Peyer's patch (tissue), 4 donors: ENCODE data around the gene RPS16.

Experiments used
- POLR2A ChIP-seq, 2 donors: fragments of 450-650 bp; IDR thresholded peaks; one replicate each; pipeline ENCODE4 v1.5.1; 2017; ENCODE audit warnings: antibody characterized with exemption in 2 of 2, mild to moderate bottlenecking in 2 of 2, moderate library complexity in 2 of 2
- TF ChIP-seq, protein P1 (sequence below), 6 experiments: fragments of 450-650 bp in 4 of 6; fragments of 200-600 bp in 2 of 6; sonication (generic) in 1 of 6; IDR thresholded peaks; one replicate each; pipeline ENCODE4 v1.5.1; 2017 to 2019; ENCODE audit warnings: antibody characterized with exemption in 6 of 6, mild to moderate bottlenecking in 3 of 6, moderate library complexity in 1 of 6

DNA sequence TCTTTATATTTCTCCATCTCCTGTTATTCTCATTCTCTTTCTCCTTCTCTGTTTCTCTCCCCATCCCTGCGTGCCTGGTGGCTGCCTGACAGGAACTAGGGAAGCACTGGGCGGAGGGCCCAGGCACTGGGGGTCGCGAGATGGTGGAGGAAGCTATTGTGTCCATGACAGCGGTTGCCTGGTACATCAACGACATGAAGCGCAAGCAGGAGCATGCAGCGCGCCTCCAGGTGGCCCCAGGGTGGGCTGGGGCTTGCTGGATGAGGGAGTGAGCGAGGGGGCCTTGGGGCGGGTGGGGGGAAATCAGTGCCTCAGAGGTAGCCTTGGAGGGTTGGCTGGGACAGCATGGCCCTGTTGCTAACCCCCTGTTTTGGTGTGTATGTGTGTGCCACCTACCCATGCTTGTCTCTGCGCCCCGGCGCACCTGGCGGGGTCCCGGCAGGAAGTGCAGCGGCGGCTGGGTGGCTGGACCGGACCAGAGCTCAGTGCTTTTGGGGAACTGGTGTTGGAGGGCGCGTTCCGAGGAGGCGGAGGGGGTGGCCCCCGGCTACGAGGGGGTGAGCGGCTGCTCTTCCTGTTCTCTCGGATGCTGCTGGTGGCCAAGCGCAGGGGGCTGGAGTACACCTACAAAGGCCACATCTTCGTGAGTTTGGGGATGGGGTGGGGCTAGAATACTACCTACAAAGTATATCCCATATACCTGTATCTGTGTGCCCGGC, 18.1 kb downstream of the RPS16 start:
- TF ChIP-seq, protein P1, sequence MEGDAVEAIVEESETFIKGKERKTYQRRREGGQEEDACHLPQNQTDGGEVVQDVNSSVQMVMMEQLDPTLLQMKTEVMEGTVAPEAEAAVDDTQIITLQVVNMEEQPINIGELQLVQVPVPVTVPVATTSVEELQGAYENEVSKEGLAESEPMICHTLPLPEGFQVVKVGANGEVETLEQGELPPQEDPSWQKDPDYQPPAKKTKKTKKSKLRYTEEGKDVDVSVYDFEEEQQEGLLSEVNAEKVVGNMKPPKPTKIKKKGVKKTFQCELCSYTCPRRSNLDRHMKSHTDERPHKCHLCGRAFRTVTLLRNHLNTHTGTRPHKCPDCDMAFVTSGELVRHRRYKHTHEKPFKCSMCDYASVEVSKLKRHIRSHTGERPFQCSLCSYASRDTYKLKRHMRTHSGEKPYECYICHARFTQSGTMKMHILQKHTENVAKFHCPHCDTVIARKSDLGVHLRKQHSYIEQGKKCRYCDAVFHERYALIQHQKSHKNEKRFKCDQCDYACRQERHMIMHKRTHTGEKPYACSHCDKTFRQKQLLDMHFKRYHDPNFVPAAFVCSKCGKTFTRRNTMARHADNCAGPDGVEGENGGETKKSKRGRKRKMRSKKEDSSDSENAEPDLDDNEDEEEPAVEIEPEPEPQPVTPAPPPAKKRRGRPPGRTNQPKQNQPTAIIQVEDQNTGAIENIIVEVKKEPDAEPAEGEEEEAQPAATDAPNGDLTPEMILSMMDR (IDR thresholded peaks at IDR 0.05) = no peak
- no peak for TF ChIP-seq POLR2A (IDR thresholded peaks at IDR 0.05)
